ENCODE results near the gene RAVER1. TPM values are rescaled to one million over a fixed set of nuclear protein-coding genes. Genes with fewer than 3 reads are reported as not detected.

Gene RAVER1
- total RNA-seq, 1 donor from 2014 or later = 78.2 TPM

DNA sequence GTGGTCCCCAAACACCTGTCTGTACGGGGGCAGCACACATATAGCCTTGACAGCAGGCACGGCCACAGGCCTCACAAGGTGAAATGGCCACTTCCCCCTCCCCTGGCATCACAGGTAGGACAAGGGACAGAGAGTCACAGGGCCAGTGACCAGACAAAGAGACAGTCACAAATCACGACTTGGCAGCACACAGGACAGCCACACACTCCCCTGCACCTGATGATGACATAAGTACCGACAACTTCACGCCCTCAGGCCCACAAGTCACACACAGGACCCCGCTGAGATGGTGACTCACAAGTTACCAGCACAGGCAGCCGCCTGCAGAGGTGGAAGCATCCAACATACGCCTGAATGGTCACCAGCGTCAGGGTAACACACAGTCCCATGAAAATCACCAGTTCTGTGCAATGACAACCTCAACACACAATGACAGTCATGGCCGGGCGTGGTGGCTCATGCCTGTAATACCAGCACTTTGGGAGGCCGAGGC is 30.5 kb upstream of the RAVER1 start:
- Mint-ChIP-seq H3K4me3 (no peak overlapping the region), H3K4me1 (no peaks in the 10 kb centered on the region), H3K9me3 (no peaks in the 10 kb centered on the region), H3K36me3 (ENCODE audit: low read depth) (peaks cover 14% of the 10 kb centered on the region), H3K27me3 (ENCODE audit: low read depth) (no peaks in the 10 kb centered on the region), H3K27ac (ENCODE audit: unreplicated experiment) (no peak overlapping the region)
- TF ChIP-seq, protein P1, sequence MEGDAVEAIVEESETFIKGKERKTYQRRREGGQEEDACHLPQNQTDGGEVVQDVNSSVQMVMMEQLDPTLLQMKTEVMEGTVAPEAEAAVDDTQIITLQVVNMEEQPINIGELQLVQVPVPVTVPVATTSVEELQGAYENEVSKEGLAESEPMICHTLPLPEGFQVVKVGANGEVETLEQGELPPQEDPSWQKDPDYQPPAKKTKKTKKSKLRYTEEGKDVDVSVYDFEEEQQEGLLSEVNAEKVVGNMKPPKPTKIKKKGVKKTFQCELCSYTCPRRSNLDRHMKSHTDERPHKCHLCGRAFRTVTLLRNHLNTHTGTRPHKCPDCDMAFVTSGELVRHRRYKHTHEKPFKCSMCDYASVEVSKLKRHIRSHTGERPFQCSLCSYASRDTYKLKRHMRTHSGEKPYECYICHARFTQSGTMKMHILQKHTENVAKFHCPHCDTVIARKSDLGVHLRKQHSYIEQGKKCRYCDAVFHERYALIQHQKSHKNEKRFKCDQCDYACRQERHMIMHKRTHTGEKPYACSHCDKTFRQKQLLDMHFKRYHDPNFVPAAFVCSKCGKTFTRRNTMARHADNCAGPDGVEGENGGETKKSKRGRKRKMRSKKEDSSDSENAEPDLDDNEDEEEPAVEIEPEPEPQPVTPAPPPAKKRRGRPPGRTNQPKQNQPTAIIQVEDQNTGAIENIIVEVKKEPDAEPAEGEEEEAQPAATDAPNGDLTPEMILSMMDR (conservative IDR thresholded peaks at IDR 0.05) = no peak
- DNase-seq (ENCODE audit: low read depth, low spot score) = no peak

DNA sequence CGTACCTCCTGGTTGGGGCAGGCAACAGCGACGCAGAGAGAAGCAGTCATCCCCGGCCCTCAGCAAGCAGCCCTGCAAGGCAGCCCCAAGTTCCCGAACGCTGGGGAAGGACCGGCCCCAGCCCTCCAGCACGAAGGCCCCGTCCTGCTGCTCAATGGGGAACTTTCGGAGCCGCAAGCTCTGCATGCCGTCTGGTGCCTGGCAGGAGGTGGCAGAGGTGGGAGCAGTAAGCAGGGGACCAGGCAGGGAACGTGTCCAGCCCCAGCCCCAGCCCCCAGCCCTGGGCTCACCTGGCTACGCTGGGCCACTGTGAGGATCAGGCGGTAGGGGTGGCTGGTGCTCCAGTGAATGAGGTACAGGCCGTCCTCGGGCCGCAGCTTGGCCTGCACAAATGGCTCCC is 28.9 kb upstream of the RAVER1 start:
- Mint-ChIP-seq H3K27me3 (ENCODE audit: low read depth) (no peaks in the 10 kb centered on the region), H3K36me3 (ENCODE audit: low read depth) (peaks cover 6% of the 10 kb centered on the region)

DNA sequence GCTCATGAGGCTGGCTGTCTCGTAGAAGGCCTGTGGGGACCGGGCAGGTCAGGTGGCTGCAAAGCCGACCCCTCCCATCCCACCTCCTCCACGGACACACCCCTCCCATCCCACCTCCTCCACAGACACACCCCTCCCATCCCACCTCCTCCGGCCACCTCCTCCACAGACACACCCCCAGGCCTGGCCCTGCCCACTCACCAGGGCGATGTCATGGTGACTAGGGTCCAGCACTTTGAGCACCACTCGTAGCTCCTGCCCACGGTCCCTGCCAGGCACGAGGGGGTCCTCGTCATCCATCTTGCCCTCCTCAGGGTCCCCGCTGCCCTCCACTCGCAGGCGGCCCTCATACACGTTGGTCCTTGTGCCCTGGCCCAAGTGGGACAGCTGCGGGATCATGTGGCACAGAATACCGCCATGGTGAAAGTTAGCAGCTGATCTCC is 28.3 kb upstream of the RAVER1 start:
- DNase-seq (ENCODE audit: low read depth, low spot score) = no peak
- no peak overlapping the region for H3K4me3 Mint-ChIP-seq
- H3K36me3 Mint-ChIP-seq (ENCODE audit: low read depth) = peaks cover 6% of the 10 kb centered on the region
- no peak overlapping the region for H3K27ac Mint-ChIP-seq (ENCODE audit: unreplicated experiment)
- H3K4me1 Mint-ChIP-seq = no peaks in the 10 kb centered on the region
- H3K9me3 Mint-ChIP-seq = no peaks in the 10 kb centered on the region
- TF ChIP-seq, protein P1 (conservative IDR thresholded peaks at IDR 0.05) = no peak
- H3K27me3 Mint-ChIP-seq (ENCODE audit: low read depth) = no peaks in the 10 kb centered on the region

More for the DNA sequence above, 28.9 kb upstream of the RAVER1 start:
- no peak overlapping the region for H3K27ac Mint-ChIP-seq (ENCODE audit: unreplicated experiment)
- DNase-seq (ENCODE audit: low read depth, low spot score) = no peak
- H3K4me3 Mint-ChIP-seq = no peak overlapping the region
- no peaks in the 10 kb centered on the region for H3K9me3 Mint-ChIP-seq
- TF ChIP-seq, protein P1 (conservative IDR thresholded peaks at IDR 0.05) = no peak
- no peaks in the 10 kb centered on the region for H3K4me1 Mint-ChIP-seq

- H3K4me1 Mint-ChIP-seq = peaks cover 16% of the 10 kb centered on the region
- DNase-seq (ENCODE audit: low read depth, low spot score) = no peak
- peaks cover 13% of the 10 kb centered on the region for H3K36me3 Mint-ChIP-seq (ENCODE audit: low read depth)
- no peak overlapping the region for H3K27ac Mint-ChIP-seq (ENCODE audit: unreplicated experiment)
- no peak overlapping the region for H3K4me3 Mint-ChIP-seq
- H3K27me3 Mint-ChIP-seq (ENCODE audit: low read depth) = no peaks in the 10 kb centered on the region
- TF ChIP-seq, protein P1 (conservative IDR thresholded peaks at IDR 0.05) = no peak
- no peaks in the 10 kb centered on the region for H3K9me3 Mint-ChIP-seq
These were observed 23.1 kb upstream of the RAVER1 start for GRCh38 chr19:10356431-10356830.

GRCh38 chr19:10353793-10354391 is 20.6 kb upstream of the RAVER1 start:
- peaks cover 13% of the 10 kb centered on the region for H3K36me3 Mint-ChIP-seq (ENCODE audit: low read depth)
- DNase-seq (ENCODE audit: low read depth, low spot score) = peak; percentile 68
- H3K27ac Mint-ChIP-seq (ENCODE audit: unreplicated experiment) = no peak overlapping the region
- H3K4me3 Mint-ChIP-seq = no peak overlapping the region
- TF ChIP-seq, protein P1 (conservative IDR thresholded peaks at IDR 0.05) = no peak
- H3K4me1 Mint-ChIP-seq = peaks cover 16% of the 10 kb centered on the region
- no peaks in the 10 kb centered on the region for H3K27me3 Mint-ChIP-seq (ENCODE audit: low read depth)
- H3K9me3 Mint-ChIP-seq = no peaks in the 10 kb centered on the region
